ENCODE results near the gene TIGD7. TPM values are rescaled to one million over a fixed set of nuclear protein-coding genes. Genes with fewer than 3 reads are reported as not detected.
A peak's percentile ranks its signal among the peaks of the same experiment; 100 is the strongest.

TIGD7 gene
- total and polyA plus RNA-seq, 2 of the 13 experiments (the other 11 are each of a cell fraction or from before 2014, with no cell fraction given) = not detected

- TF ChIP-seq, protein P1, sequence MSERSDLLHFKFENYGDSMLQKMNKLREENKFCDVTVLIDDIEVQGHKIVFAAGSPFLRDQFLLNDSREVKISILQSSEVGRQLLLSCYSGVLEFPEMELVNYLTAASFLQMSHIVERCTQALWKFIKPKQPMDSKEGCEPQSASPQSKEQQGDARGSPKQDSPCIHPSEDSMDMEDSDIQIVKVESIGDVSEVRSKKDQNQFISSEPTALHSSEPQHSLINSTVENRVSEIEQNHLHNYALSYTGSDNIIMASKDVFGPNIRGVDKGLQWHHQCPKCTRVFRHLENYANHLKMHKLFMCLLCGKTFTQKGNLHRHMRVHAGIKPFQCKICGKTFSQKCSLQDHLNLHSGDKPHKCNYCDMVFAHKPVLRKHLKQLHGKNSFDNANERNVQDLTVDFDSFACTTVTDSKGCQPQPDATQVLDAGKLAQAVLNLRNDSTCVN (CRISPR knock-in tag; IDR thresholded peaks at IDR 0.05; ENCODE audit: borderline replicate concordance) = no peak
- no peak for TF ChIP-seq ZSCAN9 (CRISPR knock-in tag; IDR thresholded peaks at IDR 0.05; ENCODE audit: borderline replicate concordance)
- TF ChIP-seq, protein P2, sequence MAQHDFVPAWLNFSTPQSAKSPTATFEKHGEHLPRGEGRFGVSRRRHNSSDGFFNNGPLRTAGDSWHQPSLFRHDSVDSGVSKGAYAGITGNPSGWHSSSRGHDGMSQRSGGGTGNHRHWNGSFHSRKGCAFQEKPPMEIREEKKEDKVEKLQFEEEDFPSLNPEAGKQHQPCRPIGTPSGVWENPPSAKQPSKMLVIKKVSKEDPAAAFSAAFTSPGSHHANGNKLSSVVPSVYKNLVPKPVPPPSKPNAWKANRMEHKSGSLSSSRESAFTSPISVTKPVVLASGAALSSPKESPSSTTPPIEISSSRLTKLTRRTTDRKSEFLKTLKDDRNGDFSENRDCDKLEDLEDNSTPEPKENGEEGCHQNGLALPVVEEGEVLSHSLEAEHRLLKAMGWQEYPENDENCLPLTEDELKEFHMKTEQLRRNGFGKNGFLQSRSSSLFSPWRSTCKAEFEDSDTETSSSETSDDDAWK (CRISPR knock-in tag; IDR thresholded peaks at IDR 0.05) = no peak
- TF ChIP-seq, protein P3, sequence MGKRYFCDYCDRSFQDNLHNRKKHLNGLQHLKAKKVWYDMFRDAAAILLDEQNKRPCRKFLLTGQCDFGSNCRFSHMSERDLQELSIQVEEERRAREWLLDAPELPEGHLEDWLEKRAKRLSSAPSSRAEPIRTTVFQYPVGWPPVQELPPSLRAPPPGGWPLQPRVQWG (CRISPR knock-in tag; IDR thresholded peaks at IDR 0.05; ENCODE audit: borderline replicate concordance, low read depth) = no peak
- TF ChIP-seq, protein P4, sequence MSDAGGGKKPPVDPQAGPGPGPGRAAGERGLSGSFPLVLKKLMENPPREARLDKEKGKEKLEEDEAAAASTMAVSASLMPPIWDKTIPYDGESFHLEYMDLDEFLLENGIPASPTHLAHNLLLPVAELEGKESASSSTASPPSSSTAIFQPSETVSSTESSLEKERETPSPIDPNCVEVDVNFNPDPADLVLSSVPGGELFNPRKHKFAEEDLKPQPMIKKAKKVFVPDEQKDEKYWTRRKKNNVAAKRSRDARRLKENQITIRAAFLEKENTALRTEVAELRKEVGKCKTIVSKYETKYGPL (CRISPR knock-in tag; IDR thresholded peaks at IDR 0.05) = 0 out of 2 replicates have a peak, but pooled peaks have one; percentile 19
- no peak for TF ChIP-seq ATF6 (CRISPR knock-in tag; conservative IDR thresholded peaks at IDR 0.05)
- TF ChIP-seq, protein P5, sequence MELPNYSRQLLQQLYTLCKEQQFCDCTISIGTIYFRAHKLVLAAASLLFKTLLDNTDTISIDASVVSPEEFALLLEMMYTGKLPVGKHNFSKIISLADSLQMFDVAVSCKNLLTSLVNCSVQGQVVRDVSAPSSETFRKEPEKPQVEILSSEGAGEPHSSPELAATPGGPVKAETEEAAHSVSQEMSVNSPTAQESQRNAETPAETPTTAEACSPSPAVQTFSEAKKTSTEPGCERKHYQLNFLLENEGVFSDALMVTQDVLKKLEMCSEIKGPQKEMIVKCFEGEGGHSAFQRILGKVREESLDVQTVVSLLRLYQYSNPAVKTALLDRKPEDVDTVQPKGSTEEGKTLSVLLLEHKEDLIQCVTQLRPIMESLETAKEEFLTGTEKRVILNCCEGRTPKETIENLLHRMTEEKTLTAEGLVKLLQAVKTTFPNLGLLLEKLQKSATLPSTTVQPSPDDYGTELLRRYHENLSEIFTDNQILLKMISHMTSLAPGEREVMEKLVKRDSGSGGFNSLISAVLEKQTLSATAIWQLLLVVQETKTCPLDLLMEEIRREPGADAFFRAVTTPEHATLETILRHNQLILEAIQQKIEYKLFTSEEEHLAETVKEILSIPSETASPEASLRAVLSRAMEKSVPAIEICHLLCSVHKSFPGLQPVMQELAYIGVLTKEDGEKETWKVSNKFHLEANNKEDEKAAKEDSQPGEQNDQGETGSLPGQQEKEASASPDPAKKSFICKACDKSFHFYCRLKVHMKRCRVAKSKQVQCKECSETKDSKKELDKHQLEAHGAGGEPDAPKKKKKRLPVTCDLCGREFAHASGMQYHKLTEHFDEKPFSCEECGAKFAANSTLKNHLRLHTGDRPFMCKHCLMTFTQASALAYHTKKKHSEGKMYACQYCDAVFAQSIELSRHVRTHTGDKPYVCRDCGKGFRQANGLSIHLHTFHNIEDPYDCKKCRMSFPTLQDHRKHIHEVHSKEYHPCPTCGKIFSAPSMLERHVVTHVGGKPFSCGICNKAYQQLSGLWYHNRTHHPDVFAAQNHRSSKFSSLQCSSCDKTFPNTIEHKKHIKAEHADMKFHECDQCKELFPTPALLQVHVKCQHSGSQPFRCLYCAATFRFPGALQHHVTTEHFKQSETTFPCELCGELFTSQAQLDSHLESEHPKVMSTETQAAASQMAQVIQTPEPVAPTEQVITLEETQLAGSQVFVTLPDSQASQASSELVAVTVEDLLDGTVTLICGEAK (IDR thresholded peaks at IDR 0.05) = no peak
- TF ChIP-seq, protein P5 (CRISPR knock-in tag; IDR thresholded peaks at IDR 0.05) = no peak; the same call in 1 of the 2 replicates
- no peak for TF ChIP-seq ZBTB44 (CRISPR knock-in tag; IDR thresholded peaks at IDR 0.05)
- peak; percentile 79 for TF ChIP-seq TAF1 (CRISPR knock-in tag; IDR thresholded peaks at IDR 0.05)
Measured at GRCh38 chr16:3282730-3283542, 22.3 kb downstream of the TIGD7 start, which contains the start of gene ZNF263 (continued).

Data from HepG2 (cell line).